ENCODE measurements around the gene LBR.
"Not testable (repeated sequence)": the region's sequence is repeated elsewhere in the genome, so short reads cannot be mapped to it uniquely, and the experiment has no call there.

LBR gene

DNA sequence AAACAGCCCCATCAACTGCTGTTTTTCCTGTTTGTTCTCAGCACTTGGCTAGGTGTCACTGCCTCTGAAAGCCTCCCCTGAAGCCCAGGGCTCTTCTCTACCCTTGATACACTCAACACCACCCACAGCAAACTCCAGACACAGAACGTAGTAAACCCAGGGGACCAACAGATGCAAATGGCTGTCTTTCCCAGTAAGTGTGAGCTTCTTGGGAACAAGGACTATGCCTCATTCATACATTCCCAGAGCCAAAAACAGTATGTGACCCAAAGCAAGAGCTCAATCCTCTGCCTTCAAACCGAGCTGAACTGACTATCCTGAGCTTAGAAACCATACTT, 4.4 kb downstream of the LBR start:
- no peak for DNase-seq (ENCODE audit: low read depth in 1 of 2, low spot score in 1 of 2)

DNA sequence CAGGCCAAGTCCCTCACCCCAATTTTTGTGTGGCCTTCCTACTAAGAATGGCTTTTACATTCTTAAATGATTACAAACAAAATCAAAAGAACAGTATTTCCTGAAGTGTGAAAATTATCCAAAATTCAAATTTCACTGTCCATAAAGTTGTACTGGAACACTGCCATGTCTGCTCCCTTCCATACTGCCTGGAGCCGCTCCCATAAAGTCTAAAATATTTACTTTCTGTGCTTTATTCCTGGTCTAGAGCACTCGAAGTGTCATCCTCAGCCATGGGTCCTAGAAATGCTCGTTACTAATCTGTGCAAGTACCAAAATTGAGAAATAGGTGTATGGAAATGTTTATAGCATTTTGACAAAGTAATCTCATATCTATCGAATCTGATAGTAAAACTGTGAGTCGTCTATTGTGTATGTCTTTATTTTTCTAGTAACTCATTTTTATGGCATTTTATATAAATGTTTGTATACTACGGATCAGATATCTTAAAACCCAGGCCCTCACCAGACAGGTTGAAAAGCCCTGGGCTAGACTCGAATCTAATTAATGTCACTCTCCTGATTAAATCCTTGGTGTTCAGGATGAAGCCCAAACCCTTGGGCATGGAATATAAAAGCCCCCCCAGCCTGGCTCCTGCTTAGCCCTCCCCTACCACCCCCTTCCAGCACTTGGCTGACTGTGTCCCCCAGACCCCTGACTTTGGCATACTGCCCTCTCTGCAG, 4.9 kb downstream of the LBR start:
- no peak for DNase-seq (ENCODE audit: low read depth in 1 of 2, low spot score in 1 of 2)

DNA sequence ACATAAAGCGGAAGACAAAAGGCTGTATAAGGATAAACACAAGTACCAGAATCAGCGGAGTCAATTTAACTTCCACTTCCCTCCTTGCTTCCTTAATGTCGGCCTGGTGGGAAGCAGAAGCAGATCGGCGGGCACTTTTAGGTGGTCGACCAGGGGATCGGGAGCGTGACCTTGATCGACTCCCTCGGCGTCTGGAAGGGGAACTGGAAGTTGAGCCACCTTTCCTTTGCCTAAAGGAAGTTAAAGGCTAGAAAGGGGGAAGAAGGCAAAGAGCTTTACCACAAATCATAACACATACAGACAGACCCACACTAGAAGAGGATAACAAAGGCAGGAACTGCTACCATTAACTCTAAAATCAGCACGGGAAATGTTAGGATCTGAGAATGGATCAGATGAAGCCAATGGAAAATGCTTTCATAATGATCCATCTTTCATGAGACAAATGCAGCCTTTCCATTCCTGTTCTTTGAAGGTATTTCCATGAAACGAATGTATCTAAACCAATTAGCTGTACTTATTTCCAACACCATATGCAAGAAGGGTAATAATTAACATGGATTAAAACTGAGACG, 5.7 kb downstream of the LBR start:
- DNase-seq (ENCODE audit: low read depth in 1 of 2, low spot score in 1 of 2), result no peak

DNA sequence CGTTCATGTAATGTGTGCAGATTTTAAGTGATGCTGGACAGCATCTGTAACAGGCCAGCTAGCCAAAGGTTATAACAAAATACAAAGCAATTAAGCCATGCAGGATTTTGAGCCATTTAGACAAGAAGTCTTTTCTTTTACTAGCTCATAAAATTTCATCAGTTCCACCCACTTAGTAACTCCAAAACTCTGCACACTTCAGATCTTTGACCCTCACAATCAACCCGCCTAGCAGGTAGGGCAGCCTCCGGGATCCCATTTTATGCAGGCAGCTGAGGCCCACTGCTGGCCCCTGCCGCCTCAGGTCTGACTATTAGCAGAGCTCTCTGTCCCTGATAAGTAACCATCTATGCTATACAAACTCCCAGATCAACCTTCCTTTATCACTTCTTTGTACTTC, 9.2 kb downstream of the LBR start:
- DNase-seq (ENCODE audit: low read depth in 1 of 2, low spot score in 1 of 2), result no peak

DNA sequence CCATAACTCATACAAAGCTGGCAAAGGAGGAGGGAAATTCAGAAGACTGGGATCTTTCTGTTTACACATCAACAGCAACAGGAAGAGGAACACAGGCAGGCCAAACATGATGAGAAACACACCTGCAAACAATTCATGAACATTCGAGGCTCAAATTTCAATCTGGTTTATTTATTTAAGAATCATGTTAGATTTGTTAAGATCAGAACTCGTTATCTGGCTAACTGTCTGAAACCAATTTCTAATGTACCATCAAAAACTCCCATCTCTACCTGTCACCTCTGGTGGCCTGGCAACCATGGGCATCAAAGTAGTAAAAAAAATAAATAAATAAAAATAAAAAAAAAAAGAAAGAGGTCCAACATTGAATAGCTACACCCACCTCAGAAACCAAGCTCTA, 9.8 kb downstream of the LBR start:
- no peak for DNase-seq (ENCODE audit: low read depth in 1 of 2, low spot score in 1 of 2)

DNA sequence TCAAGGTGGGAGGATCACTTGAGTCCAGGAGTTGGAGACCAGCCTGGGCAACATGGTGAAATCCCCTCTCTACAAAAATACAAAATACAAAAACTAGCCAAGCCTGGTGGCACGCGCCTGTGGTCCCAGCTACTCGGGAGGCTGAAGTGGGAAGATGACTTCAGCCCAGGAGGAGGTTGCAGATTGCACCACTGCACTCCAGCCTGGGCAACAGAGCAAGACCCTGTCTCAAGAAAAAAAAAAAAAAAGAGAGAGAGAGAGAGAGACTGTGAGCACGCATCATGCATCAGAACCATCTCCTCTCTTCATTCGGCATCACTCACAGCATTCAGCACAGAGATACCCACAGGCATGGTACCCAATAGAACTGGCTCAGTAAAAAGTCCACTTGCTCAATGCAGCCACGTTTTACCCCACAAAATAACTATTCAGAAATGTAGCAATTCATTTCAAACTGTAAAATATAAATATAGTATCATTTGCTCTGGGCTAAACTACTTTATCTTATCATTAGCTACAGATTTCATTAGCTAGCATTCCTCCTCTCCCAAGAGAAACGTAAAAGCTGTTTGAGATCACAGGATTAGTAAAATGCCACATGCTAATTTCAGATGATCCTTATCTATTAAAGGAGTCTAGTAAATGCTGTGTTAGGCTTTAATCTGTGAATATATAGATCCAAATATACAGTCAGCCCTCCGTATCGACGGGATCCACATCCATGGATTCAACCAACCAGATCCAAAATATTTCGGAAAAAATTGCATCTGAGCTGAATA, 11.7 kb downstream of the LBR start:
- no peak for DNase-seq (ENCODE audit: low read depth in 1 of 2, low spot score in 1 of 2)

DNA sequence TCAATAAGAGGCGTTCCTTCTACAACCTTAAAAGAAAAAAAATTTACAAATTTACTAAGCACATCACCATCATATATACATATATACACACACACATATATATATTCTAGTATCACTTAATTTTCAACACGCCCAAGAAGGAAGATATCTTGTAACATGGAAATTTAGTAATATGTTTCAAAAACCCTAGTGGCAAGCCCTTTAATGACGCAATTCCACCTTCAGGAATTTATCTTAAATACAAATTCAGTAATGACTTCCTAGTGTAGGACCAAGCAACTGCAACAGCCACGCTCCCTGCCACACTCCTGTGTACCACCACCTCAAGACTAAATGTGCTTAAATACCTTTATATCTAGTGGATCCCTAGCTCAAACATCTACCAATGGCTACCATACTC, 12.5 kb downstream of the LBR start:
- DNase-seq (ENCODE audit: low read depth in 1 of 2, low spot score in 1 of 2), result no peak

DNA sequence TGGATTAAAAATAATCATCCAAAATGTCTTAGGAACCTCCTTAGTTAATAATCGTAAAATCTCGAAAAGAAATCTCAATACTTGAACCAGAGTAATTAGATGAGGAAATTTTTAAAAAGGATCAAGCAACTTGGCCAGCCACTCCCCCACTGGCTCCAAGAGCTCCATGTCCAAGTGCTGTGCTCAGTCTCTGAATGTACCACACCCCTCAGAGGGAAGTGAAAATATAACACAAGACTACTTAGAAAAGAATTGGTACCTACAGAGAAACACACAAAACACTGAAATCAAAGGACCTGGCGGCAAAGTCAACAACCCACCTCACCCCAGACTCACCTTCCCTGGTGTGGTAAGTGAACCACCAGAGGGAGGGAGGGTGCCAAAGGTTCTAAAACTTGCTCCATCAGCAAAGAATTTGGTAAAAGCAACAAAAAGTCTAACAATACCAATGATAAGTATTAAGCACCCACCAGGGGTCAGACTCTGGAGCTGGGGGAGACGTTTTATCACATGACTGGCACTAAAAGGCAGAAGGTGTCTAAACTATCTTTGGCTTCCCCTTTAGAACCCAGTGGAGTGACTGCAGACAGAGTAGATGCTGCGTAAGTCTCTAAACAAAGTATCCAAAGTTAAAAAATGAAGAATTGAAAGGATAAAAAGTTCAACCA, 14.0 kb downstream of the LBR start:
- no peak for DNase-seq (ENCODE audit: low read depth in 1 of 2, low spot score in 1 of 2)

DNA sequence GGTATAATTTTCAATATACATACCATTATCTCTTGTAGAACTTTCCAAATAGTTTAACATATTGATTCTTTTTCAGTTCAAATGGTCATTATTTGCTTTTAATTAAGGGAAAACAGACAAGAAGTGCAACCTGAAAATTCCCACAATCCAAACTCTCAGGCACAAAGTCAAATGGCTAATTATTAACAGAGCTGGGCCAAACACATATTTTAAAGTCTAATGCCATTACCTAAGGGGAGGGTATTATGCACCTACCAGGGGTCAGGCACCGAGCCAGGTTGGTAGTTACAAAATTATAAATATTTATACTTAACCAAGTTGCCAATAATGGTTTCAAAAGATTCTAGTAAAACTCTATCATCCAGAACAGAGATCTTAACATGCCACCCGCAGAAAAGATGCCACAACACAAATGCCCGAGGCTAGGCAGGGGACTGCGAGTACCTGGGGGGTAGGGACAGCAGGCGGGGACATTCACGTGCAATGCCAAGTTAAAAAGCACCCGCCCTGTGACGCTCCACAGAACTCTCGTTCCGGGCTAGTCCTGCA, 15.0 kb downstream of the LBR start:
- no peak for DNase-seq (ENCODE audit: low read depth in 1 of 2, low spot score in 1 of 2)

DNA sequence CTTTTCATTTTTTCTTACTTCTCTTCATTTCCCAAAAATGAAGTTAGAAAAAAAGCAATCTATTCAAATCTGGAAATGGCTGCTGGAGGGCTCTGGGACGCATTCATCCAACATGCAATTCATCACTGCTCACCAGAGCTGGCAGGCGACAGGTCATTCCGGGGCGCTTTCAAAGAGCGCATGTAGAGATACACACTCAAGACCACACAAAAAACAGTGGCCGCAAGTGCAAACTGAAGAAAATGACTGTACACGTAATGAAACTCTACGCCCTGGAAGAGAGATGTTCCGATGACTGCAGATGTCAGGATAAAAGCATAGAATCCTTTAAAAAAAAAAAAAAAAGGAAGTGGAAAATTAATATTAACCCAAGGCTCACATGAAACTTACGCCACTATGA, 15.5 kb downstream of the LBR start:
- DNase-seq (ENCODE audit: low read depth in 1 of 2, low spot score in 1 of 2), result no peak

DNA sequence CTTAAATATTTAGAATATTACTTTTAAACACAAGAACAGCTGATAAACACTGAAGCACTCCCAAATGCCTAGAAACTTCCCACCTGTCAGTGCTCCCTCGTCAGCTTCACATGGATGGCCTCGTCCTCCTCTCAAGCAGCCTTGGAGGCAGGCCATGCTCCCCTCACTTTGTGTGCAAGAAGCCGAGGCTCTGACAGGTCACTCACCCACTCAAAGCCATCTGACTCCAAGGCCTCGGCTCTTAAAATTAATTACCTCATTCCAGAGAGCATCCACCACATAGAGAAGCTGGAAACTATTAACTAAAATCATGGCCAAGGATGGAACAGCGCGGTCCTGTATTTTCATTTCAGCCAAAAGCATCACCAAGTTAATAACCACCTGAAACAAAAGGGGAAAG, 17.8 kb downstream of the LBR start:
- no peak for DNase-seq (ENCODE audit: low read depth in 1 of 2, low spot score in 1 of 2)

DNA sequence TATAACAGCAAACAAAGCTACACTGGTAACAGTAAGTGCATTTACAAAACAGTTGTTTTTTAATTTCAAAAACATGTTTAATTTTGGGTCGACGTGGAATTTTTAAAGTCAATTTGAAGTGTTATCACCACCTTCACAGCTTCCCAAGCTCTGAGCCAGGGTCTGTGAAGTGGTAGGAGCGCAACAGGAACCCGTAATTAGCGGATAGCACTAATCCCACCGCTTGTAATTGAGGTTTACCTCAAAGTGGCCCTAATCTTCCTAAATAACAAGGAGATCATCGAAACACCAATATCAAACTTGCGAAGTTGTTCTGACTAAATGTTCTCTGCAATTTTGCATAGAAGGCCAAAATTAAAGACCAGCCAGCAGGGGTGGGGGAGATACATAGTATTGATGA, 18.8 kb downstream of the LBR start:
- DNase-seq (ENCODE audit: low read depth in 1 of 2, low spot score in 1 of 2), result no peak

DNA sequence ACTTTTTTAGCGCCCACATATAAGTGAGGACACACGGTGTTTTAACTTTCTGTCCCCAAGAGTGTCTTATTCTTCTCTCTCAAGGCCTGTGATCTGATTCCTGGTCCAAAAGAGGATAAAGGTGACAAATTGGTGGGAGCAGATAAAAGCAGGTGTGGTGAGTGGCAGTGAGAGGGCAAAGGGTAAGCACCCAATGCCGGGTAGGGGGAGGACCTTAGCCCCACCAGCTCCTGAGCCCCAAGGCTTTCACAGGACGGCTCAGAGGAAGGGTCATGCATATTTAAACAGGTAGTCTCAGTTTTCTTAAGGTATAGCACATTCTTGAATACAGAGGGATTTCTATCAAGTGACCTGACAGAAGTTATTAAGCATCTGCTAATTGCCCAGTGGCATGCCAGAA, 19.6 kb downstream of the LBR start:
- no peak for DNase-seq (ENCODE audit: low read depth in 1 of 2, low spot score in 1 of 2)

DNA sequence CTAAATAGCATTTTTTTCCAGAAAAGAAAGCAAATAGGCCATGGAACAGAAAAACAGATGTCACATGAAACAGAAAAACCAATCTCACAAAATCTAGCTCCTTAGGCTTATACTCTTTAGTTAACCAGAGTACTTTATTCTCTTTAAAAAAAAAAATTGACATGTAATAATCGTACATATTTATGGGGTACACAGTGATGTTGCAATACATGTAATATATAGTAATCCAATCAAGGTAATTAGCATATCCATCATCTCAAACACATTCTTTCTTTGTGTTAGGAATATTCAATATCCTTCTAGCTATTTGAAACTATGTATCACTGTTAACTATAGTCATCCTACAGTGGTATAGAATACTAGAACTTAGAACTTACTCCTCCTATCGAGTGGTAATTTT, 20.1 kb downstream of the LBR start:
- no peak for DNase-seq (ENCODE audit: low read depth in 1 of 2, low spot score in 1 of 2)

DNA sequence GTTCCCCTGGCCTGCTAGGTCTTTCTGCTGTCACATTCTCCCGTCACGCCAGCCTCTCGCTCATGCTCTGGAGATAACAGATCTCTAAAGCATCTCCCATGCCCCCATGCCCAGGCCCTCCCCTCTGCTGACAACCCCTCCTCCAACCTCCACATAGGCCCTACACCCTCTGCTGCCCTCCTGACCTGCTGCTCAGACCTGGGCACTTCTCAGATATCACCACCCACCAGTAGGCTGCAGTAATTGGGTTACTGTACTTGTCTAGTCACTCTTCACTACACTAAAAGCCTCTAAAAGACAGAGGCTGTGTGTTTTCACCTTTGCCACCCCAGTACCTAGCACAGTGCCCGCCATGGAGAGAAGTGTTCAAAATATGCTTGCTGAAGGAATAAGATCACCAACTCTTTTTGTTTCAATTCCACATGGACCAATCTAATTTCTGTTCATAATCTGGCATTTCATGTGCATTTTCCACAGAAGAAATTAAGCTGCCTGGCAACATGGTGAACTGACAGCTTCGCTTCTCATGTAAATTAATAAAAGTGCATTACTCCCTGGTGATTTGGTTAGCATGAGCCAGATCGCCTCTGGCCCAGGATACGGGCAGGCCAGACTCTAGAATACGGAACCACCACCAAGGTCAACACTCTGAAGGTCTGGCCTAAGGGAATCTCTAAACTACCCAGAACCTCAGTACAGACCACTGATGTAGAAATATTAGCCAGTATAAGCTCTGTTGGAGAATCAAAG, 20.7 kb downstream of the LBR start:
- no peak for DNase-seq (ENCODE audit: low read depth in 1 of 2, low spot score in 1 of 2)

DNA sequence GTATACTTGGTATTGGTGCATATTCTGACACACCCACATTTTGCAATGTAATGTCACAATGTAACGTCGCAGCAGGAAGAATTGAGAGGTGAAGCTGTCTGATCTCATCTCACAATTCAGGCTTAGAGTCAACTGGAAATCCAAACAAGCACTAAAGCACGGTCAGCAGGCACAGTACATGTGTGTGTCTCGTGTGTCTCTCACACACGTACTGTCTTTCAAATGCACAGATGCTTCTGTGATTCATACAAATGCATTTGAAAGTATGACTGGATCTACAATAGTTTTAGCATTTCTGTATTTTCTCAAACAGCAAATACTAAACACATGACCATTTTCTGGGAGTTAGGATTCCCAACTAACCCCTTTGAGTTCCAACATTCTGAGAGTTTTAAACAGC, 26.9 kb downstream of the LBR start:
- no peak for DNase-seq (ENCODE audit: low read depth in 1 of 2, low spot score in 1 of 2)

DNA sequence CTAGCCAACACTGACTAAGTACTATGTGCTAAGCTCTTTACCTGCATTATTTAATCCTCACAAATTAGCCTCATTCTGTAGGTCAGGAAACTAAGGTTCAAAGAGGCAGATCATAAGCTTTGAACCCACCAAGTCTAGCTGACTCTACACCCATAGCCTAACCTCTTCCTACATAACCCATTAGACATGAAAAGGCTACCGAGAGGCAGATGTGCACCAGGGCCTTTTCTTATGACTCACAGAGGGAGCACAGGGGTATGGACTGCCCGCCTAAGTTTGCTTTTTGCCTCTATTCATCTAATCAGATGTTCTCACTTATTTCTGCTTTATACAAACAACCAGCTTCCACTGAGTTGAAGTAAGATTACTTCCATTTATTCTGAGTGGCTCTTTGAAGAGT, 31.5 kb downstream of the LBR start:
- no peak for DNase-seq (ENCODE audit: low read depth in 1 of 2, low spot score in 1 of 2)

DNA sequence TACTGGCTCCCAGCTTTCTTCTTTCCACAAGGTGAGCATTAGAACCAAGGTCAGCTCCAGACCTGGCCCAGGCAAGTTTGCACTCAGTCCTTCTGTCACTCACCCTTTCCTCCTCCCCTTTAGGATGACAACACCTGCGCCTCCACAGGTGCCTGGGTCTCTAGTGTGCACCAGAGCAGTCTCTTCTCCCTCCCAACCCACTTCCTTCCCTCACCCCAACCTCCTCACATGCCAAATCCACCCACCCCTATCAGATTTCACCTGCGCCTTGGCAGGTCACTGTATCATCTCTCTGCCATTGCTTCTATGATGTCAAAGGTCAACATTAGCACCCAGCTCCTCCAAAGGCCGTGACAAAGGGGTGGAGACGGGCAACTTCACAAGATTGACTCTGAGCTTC, 38.0 kb downstream of the LBR start:
- no peak for DNase-seq (ENCODE audit: low read depth in 1 of 2, low spot score in 1 of 2)

DNA sequence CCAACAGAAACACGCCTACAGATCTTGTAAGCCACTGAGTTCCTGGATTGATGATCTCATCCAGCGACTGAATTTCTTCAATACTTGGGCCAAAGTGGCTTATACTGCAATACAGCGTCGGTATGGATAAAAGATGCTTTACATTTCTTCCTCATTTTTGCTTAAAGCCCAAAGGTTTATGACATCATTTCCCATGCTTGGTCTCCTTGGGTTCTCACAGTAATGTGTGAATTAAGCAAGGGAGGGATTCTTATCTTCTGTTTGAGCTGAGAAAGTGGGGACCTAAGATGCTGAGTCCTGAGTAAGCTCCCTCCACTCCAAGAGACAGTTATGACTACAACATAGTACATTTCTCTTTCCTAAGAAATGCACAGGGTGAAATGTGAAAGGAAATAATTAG, 39.5 kb downstream of the LBR start:
- no peak for DNase-seq (ENCODE audit: low read depth in 1 of 2, low spot score in 1 of 2)

DNA sequence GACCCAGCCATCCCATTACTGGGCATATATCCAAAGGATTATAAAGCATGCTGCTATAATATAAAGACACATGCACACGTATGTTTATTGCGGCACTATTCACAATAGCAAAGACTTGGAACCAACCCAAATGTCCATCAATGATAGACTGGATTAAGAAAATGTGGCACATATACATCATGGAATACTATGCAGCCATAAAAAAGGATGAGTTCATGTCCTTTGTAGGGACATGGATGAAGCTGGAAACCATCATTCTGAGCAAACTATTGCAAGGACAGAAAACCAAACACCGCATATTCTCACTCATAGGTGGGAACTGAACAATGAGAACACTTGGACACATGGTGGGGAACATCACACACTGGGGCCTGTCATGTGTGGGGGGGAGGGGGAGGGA, 41.0 kb downstream of the LBR start:
- DNase-seq (ENCODE audit: low read depth in 1 of 2, low spot score in 1 of 2), result not testable (repeated sequence)

DNA sequence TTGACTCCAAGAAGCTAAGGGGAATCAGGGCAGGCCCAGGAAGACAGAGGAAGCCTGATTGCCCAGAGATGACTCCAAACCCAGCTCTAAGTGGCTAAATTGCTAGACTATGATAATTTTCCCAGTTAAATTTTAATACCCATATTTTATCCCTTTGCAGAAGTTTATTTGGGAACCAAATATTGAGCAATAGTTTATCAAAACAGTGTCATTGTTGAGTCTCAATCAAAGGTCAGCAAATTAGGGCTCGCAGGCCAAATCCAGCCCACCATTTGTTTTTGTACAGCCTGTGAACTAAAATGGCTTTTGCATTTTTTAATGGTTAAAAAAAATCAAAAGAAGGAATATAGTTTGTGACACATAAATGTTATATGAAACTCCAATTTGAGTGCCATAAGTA, 47.1 kb downstream of the LBR start:
- no peak for DNase-seq (ENCODE audit: low read depth in 1 of 2, low spot score in 1 of 2)

All from activated T-helper 1 cell treated with anti-CD3 and anti-CD28 coated beads, Interleukin-2, amount 50 U/mL, for 16 hours (primary cell).